Forelimb muscle (tissue), 1 donor: ENCODE measurements around the gene FLG. TPM values are rescaled to one million over a fixed set of nuclear protein-coding genes. Genes with fewer than 3 reads are reported as not detected.
"Not testable (repeated sequence)": the region's sequence is repeated elsewhere in the genome, so short reads cannot be mapped to it uniquely, and the experiment has no call there.

ENCODE experiments used
- DNase-seq: peaks from one replicate; pipeline ENCODE4 v3.0.0-alpha.2; 2013; ENCODE audit warnings: low read depth
- polyA plus RNA-seq: library from polyadenylated mRNA; unstranded; fragments of 120-200 nt; gene quantifications from one replicate; pipeline ENCODE4 v1.2.1, GENCODE V29; 2013; ENCODE audit not compliant: insufficient read length

The FLG gene
- polyA plus RNA-seq, 1 donor = 0.58 TPM

- DNase-seq = not testable (repeated sequence)
Observed at GRCh38 chr1:152303139-152303872, 21.7 kb downstream of the FLG start.

- not testable (repeated sequence) for DNase-seq
Observed at GRCh38 chr1:152256394-152256793, 68.6 kb downstream of the FLG start.

Other genes starting within 250 kb of the FLG start
- not detected for gene TCHHL1, start 236.2 kb downstream of the FLG start, polyA plus RNA-seq
- gene TCHH, start 209.8 kb downstream of the FLG start, polyA plus RNA-seq = 0.03 TPM
- not detected for gene RPTN, start 166.0 kb downstream of the FLG start, polyA plus RNA-seq
- gene HRNR, start 101.0 kb downstream of the FLG start, polyA plus RNA-seq = 0.03 TPM
- gene FLG2, start 34.8 kb upstream of the FLG start, polyA plus RNA-seq = 0.06 TPM
- not detected for gene CRNN, start 89.0 kb upstream of the FLG start, polyA plus RNA-seq
- gene LCE5A, start 185.6 kb upstream of the FLG start, polyA plus RNA-seq = not detected
- not detected for gene CRCT1, start 189.2 kb upstream of the FLG start, polyA plus RNA-seq
- not detected for gene LCE3E, start 241.5 kb upstream of the FLG start, polyA plus RNA-seq